CD4-positive, alpha-beta T cell (primary cell): ENCODE measurements around the gene PCDHGB1. TPM values are rescaled to one million over a fixed set of nuclear protein-coding genes. Genes with fewer than 3 reads are reported as not detected.
"Not testable (repeated sequence)": the region's sequence is repeated elsewhere in the genome, so short reads cannot be mapped to it uniquely, and the experiment has no call there.

ENCODE experiments used
- ATAC-seq: fragments of 200-7000 bp; cut with Tn5 transposase; one replicate; pipeline ENCODE4 v1.10.0; 2022; ENCODE audit warnings: mild to moderate bottlenecking; ENCODE audit not compliant: poor library complexity
- CTCF ChIA-PET: fragments of 350-600 bp; sonication (Branson Sonifier 250); formaldehyde crosslinking; loops from one replicate; lab custom pipeline; 2021; ENCODE audit warnings: antibody characterized with exemption, inconsistent platforms; lab: Charles Lee
- POLR2A ChIA-PET: fragments of 350-600 bp; sonication (Branson Sonifier 250); formaldehyde crosslinking; loops from one replicate; lab custom pipeline; 2021; ENCODE audit warnings: antibody characterized with exemption, inconsistent platforms; lab: Charles Lee
- DNase-seq, 14 experiments: peaks; one replicate each; pipeline ENCODE4 v3.0.0-alpha.2; 2013 to 2020; ENCODE audit warnings: mixed read lengths in 2 of 14
- H3K27ac ChIP-seq, 2 donors: one replicate each; pipeline versions ENCODE4 v1.5.1 to v1.7.0; 2013; ENCODE audit warnings: low read length in 2 of 2, low read depth in 1 of 2, mild to moderate bottlenecking in 1 of 2
- H3K27me3 ChIP-seq, 2 experiments: 1 replicate in 1 of 2; 2 replicates in 1 of 2; pipeline versions ENCODE4 v1.6.1 to v1.7.0; 2013; ENCODE audit warnings: low read length in 2 of 2, control low read depth in 1 of 2, mild to moderate bottlenecking in 1 of 2, moderate library complexity in 1 of 2; ENCODE audit not compliant: insufficient read depth in 2 of 2, control insufficient read depth in 1 of 2
- H3K36me3 ChIP-seq: one replicate; pipeline ENCODE4 v1.6.1; 2013; ENCODE audit warnings: low read length, control low read depth; ENCODE audit not compliant: insufficient read depth
- H3K4me1 ChIP-seq: one replicate; pipeline ENCODE4 v1.6.1; 2013; ENCODE audit warnings: low read length, control low read depth; ENCODE audit not compliant: insufficient read depth
- H3K4me3 ChIP-seq: one replicate; pipeline ENCODE4 v1.5.1; 2013; ENCODE audit warnings: mild to moderate bottlenecking, low read length, moderate library complexity
- H3K9me3 ChIP-seq, 2 experiments: 1 replicate in 1 of 2; 2 replicates in 1 of 2; pipeline versions ENCODE4 v1.6.1 to v1.7.0; 2013; ENCODE audit warnings: low read length in 2 of 2, mild to moderate bottlenecking in 2 of 2, control low read depth in 1 of 2, moderate library complexity in 1 of 2; ENCODE audit not compliant: control insufficient read depth in 1 of 2, insufficient read depth in 1 of 2
- H3K27ac Mint-ChIP-seq: one replicate; pipeline ENCODE4 v1.8.0; 2020; ENCODE audit warnings: mixed read lengths
- H3K27me3 Mint-ChIP-seq: one replicate; pipeline ENCODE4 v1.8.0; 2021; ENCODE audit warnings: mixed read lengths
- H3K36me3 Mint-ChIP-seq: one replicate; pipeline ENCODE4 v1.8.0; 2021; ENCODE audit warnings: low read depth, mixed read lengths
- H3K4me1 Mint-ChIP-seq: one replicate; pipeline ENCODE4 v1.8.0; 2021; ENCODE audit warnings: low read depth, mixed read lengths
- H3K4me3 Mint-ChIP-seq: one replicate; pipeline ENCODE4 v1.8.0; 2020; ENCODE audit warnings: mild to moderate bottlenecking, mixed read lengths
- H3K9me3 Mint-ChIP-seq: one replicate; pipeline ENCODE4 v1.8.0; 2020; ENCODE audit warnings: mixed read lengths
- intact Hi-C, 2 experiments: fragments of 100-400 bp; cut with DNase I in 1 of 2; cut with micrococcal nuclease in 1 of 2; formaldehyde crosslinking; loops; one replicate each; pipeline versions ENCODE4 v1.15.1 to v1.9.0; 2023 to 2025; cut with DNase I, micrococcal nuclease
- total RNA-seq, 174 experiments: library from RNA in 2 of 174; stranded (reverse) in 2 of 174; gene quantifications; one replicate each; pipeline ENCODE4 v1.2.3 and lab custom pipeline; 2021 to 2026
- TF ChIP-seq, protein P1 (sequence below): fragments of 200-600 bp; IDR thresholded peaks from one replicate; pipeline ENCODE4 v1.8.0; 2022; ENCODE audit warnings: antibody characterized with exemption, mild to moderate bottlenecking

The PCDHGB1 gene
- total RNA-seq, 2 experiments from 2014 or later = 0.05 TPM; not detected in 1

DNA sequence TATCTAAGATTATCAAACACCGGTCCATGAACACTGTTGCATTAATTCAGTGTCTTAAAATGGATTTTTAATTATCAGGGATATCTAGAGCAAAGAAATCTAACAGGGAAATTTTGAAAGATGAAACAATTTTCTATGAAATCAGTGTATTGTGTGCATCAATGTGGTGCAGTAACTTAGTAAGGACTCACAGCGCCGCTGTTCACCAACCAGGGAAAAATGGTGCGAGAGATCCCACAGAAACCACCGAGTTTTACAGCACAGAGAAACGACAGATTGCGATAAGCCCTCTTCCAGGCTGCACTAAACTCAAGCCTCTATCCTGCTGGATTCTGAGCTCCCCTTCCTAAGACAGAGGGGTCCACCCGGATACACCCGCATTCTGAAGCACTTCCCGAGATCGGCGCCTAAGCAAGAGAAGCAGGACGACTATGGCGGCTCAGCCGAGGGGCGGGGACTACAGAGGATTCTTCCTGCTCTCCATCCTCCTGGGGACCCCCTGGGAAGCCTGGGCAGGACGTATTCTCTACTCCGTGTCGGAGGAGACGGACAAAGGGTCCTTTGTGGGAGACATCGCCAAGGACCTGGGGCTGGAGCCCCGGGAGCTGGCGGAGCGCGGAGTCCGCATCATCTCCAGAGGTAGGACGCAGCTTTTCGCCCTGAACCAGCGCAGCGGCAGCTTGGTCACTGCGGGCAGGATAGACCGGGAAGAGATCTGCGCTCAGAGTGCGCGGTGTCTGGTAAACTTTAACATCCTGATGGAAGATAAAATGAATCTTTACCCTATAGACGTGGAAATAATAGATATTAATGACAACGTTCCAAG, 32.8 kb downstream of the PCDHGB1 start, which contains the start of gene PCDHGA7:
TSS of gene PCDHGA7 (plus strand) at position 274 of the 826 bp plus-strand sequence. CDS start at position 432, 158 bp downstream.
- Mint-ChIP-seq H3K27ac (no peak within 1 kb of the TSS), H3K4me1 (no peaks in the 10 kb centered on the region), H3K27me3 (peaks cover 93% of the 10 kb centered on the region), H3K4me3 (peak within 1 kb of the TSS; percentile 36), H3K36me3 (peaks cover 36% of the 10 kb centered on the region), H3K9me3 (peaks cover 24% of the 10 kb centered on the region)
- ATAC-seq (no peak), DNase-seq (no peak)
- Histone ChIP-seq H3K36me3 (no peaks in the 10 kb centered on the region), H3K4me3 (peak within 1 kb of the TSS; percentile 3), H3K9me3 (peaks cover 32 to 54% of the 10 kb centered on the region in 2 experiments), H3K27me3 (peaks cover 52 to 68% of the 10 kb centered on the region in 2 experiments), H3K27ac (no peak within 1 kb of the TSS), H3K4me1 (peaks cover 3% of the 10 kb centered on the region)
- POLR2A ChIA-PET = no interaction called here
- CTCF ChIA-PET = no interaction called here
- TF ChIP-seq, protein P1, sequence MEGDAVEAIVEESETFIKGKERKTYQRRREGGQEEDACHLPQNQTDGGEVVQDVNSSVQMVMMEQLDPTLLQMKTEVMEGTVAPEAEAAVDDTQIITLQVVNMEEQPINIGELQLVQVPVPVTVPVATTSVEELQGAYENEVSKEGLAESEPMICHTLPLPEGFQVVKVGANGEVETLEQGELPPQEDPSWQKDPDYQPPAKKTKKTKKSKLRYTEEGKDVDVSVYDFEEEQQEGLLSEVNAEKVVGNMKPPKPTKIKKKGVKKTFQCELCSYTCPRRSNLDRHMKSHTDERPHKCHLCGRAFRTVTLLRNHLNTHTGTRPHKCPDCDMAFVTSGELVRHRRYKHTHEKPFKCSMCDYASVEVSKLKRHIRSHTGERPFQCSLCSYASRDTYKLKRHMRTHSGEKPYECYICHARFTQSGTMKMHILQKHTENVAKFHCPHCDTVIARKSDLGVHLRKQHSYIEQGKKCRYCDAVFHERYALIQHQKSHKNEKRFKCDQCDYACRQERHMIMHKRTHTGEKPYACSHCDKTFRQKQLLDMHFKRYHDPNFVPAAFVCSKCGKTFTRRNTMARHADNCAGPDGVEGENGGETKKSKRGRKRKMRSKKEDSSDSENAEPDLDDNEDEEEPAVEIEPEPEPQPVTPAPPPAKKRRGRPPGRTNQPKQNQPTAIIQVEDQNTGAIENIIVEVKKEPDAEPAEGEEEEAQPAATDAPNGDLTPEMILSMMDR = no peak
- intact Hi-C loops = loop anchor here in 1 of 2 experiments (5.0 kb wide), 1 partner anchor 35 kb away; the partner anchor contains the start of gene PCDHGB7

DNA sequence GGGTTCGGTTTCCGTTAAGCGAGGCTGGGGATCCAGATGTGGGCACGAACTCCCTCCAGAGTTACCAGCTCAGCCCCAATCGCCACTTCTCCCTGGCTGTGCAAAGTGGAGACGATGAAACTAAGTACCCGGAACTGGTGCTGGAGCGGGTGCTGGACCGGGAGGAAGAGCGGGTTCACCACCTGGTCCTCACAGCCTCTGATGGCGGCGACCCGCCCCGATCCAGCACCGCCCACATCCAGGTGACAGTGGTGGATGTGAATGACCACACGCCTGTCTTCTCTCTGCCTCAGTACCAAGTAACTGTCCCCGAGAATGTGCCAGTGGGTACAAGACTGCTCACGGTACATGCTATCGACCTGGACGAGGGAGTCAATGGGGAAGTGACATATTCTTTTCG, 33.4 kb downstream of the PCDHGB1 start:
- peaks cover 3% of the 10 kb centered on the region for H3K4me1 ChIP-seq
- TF ChIP-seq, protein P1 = no peak
- Mint-ChIP-seq H3K9me3 (peaks cover 25% of the 10 kb centered on the region), H3K36me3 (peaks cover 36% of the 10 kb centered on the region), H3K27ac (no peak overlapping the region), H3K4me3 (no peak overlapping the region), H3K27me3 (peaks cover 90% of the 10 kb centered on the region), H3K4me1 (no peaks in the 10 kb centered on the region)
- DNase-seq = no peak
- ATAC-seq = no peak
- peaks cover 56 to 71% of the 10 kb centered on the region in 2 experiments for H3K27me3 ChIP-seq
- intact Hi-C loops = loop anchor here in 1 of 2 experiments (5.0 kb wide), 1 partner anchor 34 kb away; the partner anchor contains the start of gene PCDHGB7
- no peak overlapping the region for H3K27ac ChIP-seq
- no peak overlapping the region for H3K4me3 ChIP-seq
- H3K36me3 ChIP-seq = no peaks in the 10 kb centered on the region
- ChIA-PET CTCF (no interaction called here), POLR2A (no interaction called here)
- H3K9me3 ChIP-seq = peaks cover 37 to 55% of the 10 kb centered on the region in 2 experiments

DNA sequence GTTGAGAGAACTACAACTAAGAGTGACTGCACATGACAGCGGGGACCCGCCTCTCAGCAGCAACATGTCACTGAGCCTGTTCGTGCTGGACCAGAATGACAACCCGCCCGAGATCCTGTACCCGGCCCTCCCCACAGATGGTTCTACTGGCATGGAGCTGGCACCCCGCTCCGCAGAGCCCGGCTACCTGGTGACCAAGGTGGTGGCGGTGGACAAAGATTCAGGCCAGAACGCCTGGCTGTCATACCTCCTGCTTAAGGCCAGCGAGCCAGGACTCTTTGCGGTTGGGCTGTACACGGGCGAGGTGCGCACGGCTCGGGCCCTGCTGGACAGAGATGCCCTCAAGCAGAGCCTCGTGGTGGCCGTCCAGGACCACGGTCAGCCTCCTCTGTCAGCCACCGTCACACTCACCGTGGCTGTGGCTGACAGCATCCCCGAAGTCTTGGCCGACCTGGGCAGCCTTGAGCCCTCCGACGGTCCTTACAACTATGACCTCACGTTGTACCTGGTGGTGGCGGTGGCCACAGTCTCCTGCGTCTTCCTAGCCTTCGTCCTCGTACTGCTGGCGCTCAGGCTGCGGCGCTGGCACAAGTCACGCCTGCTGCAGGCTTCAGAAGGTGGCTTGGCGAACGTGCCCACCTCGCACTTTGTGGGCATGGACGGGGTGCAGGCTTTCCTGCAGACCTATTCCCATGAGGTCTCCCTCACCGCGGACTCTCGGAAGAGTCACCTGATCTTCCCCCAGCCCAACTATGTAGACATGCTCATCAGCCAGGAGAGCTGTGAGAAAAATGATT, 34.8 kb downstream of the PCDHGB1 start:
- Histone ChIP-seq H3K36me3 (no peaks in the 10 kb centered on the region), H3K4me1 (peaks cover 3% of the 10 kb centered on the region), H3K4me3 (no peak overlapping the region), H3K9me3 (peaks cover 48 to 64% of the 10 kb centered on the region in 2 experiments), H3K27me3 (peaks cover 66 to 83% of the 10 kb centered on the region in 2 experiments), H3K27ac (no peak overlapping the region)
- H3K4me1 Mint-ChIP-seq = no peaks in the 10 kb centered on the region
- POLR2A ChIA-PET = no interaction called here
- no peak overlapping the region for H3K27ac Mint-ChIP-seq
- H3K9me3 Mint-ChIP-seq = peaks cover 28% of the 10 kb centered on the region
- TF ChIP-seq, protein P1 = no peak
- H3K4me3 Mint-ChIP-seq = no peak overlapping the region
- intact Hi-C loops = loop anchor here in 1 of 2 experiments (5.0 kb wide), 1 partner anchor 33 kb away; the partner anchor contains the start of gene PCDHGB7
- ATAC-seq = no peak
- CTCF ChIA-PET = interaction anchor here (1.2 kb wide), 1 partner anchor 140 kb away, joined by 3 read pairs; no protein-coding TSS in a partner anchor
- H3K27me3 Mint-ChIP-seq = peaks cover 86% of the 10 kb centered on the region
- DNase-seq = no peak
- H3K36me3 Mint-ChIP-seq = peaks cover 28% of the 10 kb centered on the region

DNA sequence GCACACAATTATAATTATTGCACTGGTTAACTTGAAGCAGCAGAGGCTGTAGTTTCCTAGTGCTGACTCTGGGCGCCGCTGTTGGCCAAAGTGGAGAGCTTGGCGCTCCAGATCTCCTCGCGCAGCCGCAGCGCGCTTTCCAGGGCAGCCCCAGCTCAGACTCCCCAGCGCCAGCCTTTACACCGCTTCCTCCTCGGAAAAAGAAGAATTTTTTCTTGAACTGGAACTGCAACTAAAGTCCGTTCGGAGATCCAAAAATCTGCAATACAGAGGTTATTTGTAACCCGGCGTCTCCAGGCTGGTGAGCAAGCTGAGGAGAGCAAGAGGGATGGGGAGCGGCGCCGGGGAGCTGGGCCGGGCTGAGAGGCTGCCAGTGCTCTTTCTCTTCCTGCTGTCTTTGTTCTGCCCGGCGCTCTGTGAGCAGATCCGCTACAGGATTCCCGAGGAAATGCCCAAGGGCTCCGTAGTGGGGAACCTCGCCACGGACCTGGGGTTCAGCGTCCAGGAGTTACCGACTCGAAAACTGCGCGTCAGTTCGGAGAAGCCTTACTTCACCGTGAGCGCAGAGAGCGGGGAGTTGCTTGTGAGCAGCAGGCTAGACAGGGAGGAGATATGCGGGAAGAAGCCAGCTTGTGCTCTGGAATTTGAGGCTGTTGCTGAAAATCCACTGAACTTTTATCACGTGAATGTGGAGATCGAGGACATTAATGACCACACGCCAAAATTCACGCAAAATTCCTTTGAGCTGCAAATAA, 37.8 kb downstream of the PCDHGB1 start, which contains the start of gene PCDHGB4:
TSS of gene PCDHGB4 (plus strand) at position 142 of the 755 bp plus-strand sequence. CDS start at position 329, 187 bp downstream.
- CTCF ChIA-PET = interaction anchor here (1.5 to 2.2 kb wide), 3 partner anchors 68 to 231 kb away, joined by 3 to 7 read pairs (median 3); partner anchors contain the start of gene DIAPH1
- POLR2A ChIA-PET, H3K4me1 Mint-ChIP-seq, intact Hi-C loops, H3K27ac ChIP-seq, H3K36me3 ChIP-seq, H3K4me3 Mint-ChIP-seq, H3K4me3 ChIP-seq, H3K4me1 ChIP-seq, H3K27ac Mint-ChIP-seq: not testable (repeated sequence)
- Histone ChIP-seq H3K27me3 (peaks cover 56 to 88% of the 10 kb centered on the region in 2 experiments), H3K9me3 (peaks cover 48 to 72% of the 10 kb centered on the region in 2 experiments)
- peaks cover 31% of the 10 kb centered on the region for H3K36me3 Mint-ChIP-seq
- H3K9me3 Mint-ChIP-seq = peaks cover 29% of the 10 kb centered on the region
- H3K27me3 Mint-ChIP-seq = peaks cover 91% of the 10 kb centered on the region
- DNase-seq (peak in 4 of 14 experiments; percentile 13 to 35 (median 32)), ATAC-seq (peak; percentile 44)
